H1 (cell line): Measurements from ENCODE around the gene SLC27A5.

ENCODE experiments used
- CREB1 ChIP-seq: IDR thresholded peaks from 2 replicates; pipeline ENCODE4 v1.6.1; 2012; ENCODE audit warnings: inconsistent platforms
- CTCF ChIP-seq, 3 experiments: IDR thresholded peaks; 1 replicate in 2 of 3; 2 replicates in 1 of 3; pipeline versions ENCODE4 v1.5.1 to v1.6.1; 2011; ENCODE audit warnings: low read length in 3 of 3, mild to moderate bottlenecking in 3 of 3, inconsistent platforms in 2 of 3, low read depth in 1 of 3, moderate library complexity in 1 of 3; ENCODE audit not compliant: insufficient read depth in 1 of 3; ENCODE audit errors: control extremely low read depth in 1 of 3
- GABPA ChIP-seq: IDR thresholded peaks from 2 replicates; pipeline ENCODE4 v1.6.1; 2011; ENCODE audit warnings: mild to moderate bottlenecking, low read length, moderate library complexity, borderline replicate concordance; ENCODE audit not compliant: insufficient read depth
- POLR2A ChIP-seq, 2 experiments: IDR thresholded peaks; 1 replicate in 1 of 2; 2 replicates in 1 of 2; pipeline ENCODE4 v1.6.1; 2011; ENCODE audit warnings: low read depth in 2 of 2, low read length in 2 of 2, mild to moderate bottlenecking in 2 of 2; ENCODE audit errors: control extremely low read depth in 1 of 2
- SIRT6 ChIP-seq: IDR thresholded peaks from one replicate; pipeline ENCODE4 v1.7.1; 2012; ENCODE audit warnings: low read length, inconsistent platforms
- TCF12 ChIP-seq: IDR thresholded peaks from 2 replicates; pipeline ENCODE4 v1.6.1; 2011; ENCODE audit warnings: low read depth, mild to moderate bottlenecking, low read length

GRCh38 chr19:58498316-58499020 is 13.3 kb downstream of the SLC27A5 start:
- TF ChIP-seq GABPA (no peak), POLR2A (IDR thresholded peaks at IDR 0.05; ENCODE audit: control extremely low read depth in 1 of 2, low read depth in 2 of 2, low read length in 2 of 2) (no peak), SIRT6 (no peak), CTCF (IDR thresholded peaks at IDR 0.05; ENCODE audit: control extremely low read depth in 1 of 3, insufficient read depth in 1 of 3, low read depth in 1 of 3, low read length in 3 of 3) (no peak), TCF12 (no peak), CREB1 (no peak)
